Measurements from ENCODE around the gene SLC30A3. TPM values are rescaled to one million over a fixed set of nuclear protein-coding genes. Genes with fewer than 3 reads are reported as not detected.
"Not testable (repeated sequence)": the region's sequence is repeated elsewhere in the genome, so short reads cannot be mapped to it uniquely, and the experiment has no call there.

SLC30A3 gene
- total RNA-seq, 1 experiment from 2014 or later, result 45.6 TPM

GRCh38 chr2:27304488-27305240, 41.8 kb upstream of the SLC30A3 start:
- H3K9me3 ChIP-seq (ENCODE audit: low read depth, low read length, poor library complexity, severe bottlenecking), result no peaks in the 10 kb centered on the region
- no peaks in the 10 kb centered on the region for H3K36me3 ChIP-seq (ENCODE audit: insufficient read depth, low read length, poor library complexity, severe bottlenecking)
- no peak for TF ChIP-seq EZH2 (IDR thresholded peaks at IDR 0.05; ENCODE audit: borderline replicate concordance, low read depth, low read length, poor library complexity, severe bottlenecking)
- no peak for TF ChIP-seq CTCF (conservative IDR thresholded peaks at IDR 0.05; ENCODE audit: low read depth, low read length)
- H3K4me3 ChIP-seq (ENCODE audit: low read depth, low read length, poor library complexity, severe bottlenecking), result no peak overlapping the region
- no peak for DNase-seq (ENCODE audit: low spot score)
- BruUV-seq (replicated peaks), result no TSS peak
- H3K4me1 ChIP-seq (ENCODE audit: insufficient read depth, low read length, poor library complexity, severe bottlenecking), result peaks cover 15% of the 10 kb centered on the region
- intact Hi-C loops (cut with micrococcal nuclease; ENCODE audit: unreplicated experiment), result loop anchor here (5.0 kb wide), 2 partner anchors 42 to 207 kb away; partner anchors contain the start of gene SLC30A3
- ChIA-PET POLR2A (ENCODE audit: low non-redundant PET) (no interaction called here), CTCF (no interaction called here)
- H3K27me3 ChIP-seq (replicated peaks; ENCODE audit: insufficient read depth, low read depth, low read length, poor library complexity), result peaks cover 23% of the 10 kb centered on the region
- no peak overlapping the region for H3K27ac ChIP-seq (ENCODE audit: low read depth, low read length, poor library complexity, severe bottlenecking)

- intact Hi-C loops (cut with micrococcal nuclease; ENCODE audit: unreplicated experiment), result loop anchor here (5.0 kb wide), 2 partner anchors 41 to 206 kb away; partner anchors contain the start of gene SLC30A3
- no peak for TF ChIP-seq EZH2 (IDR thresholded peaks at IDR 0.05; ENCODE audit: borderline replicate concordance, low read depth, low read length, poor library complexity, severe bottlenecking)
- TF ChIP-seq CTCF (conservative IDR thresholded peaks at IDR 0.05; ENCODE audit: low read depth, low read length), result peak; percentile 88
- Histone ChIP-seq H3K27me3 (replicated peaks; ENCODE audit: insufficient read depth, low read depth, low read length, poor library complexity) (peaks cover 22% of the 10 kb centered on the region), H3K4me3 (ENCODE audit: low read depth, low read length, poor library complexity, severe bottlenecking) (peak overlapping the region; percentile 37), H3K9me3 (ENCODE audit: low read depth, low read length, poor library complexity, severe bottlenecking) (no peaks in the 10 kb centered on the region), H3K4me1 (ENCODE audit: insufficient read depth, low read length, poor library complexity, severe bottlenecking) (peaks cover 15% of the 10 kb centered on the region), H3K27ac (ENCODE audit: low read depth, low read length, poor library complexity, severe bottlenecking) (peak overlapping the region; percentile 17), H3K36me3 (ENCODE audit: insufficient read depth, low read length, poor library complexity, severe bottlenecking) (no peaks in the 10 kb centered on the region)
- DNase-seq (ENCODE audit: low spot score), result peak; percentile 85
- ChIA-PET CTCF (interaction anchor here (0.6 to 1.7 kb wide), 15 partner anchors 10 to 457 kb away, joined by 3 to 16 read pairs (median 5); partner anchors contain the start of genes KHK and SLC30A3), POLR2A (ENCODE audit: low non-redundant PET) (interaction anchor here (0.6 kb wide), 2 partner anchors 77 to 216 kb away, joined by 5 read pairs; partner anchors contain the start of gene ZNF513)
- no TSS peak for BruUV-seq (replicated peaks)
Observed at GRCh38 chr2:27303093-27304025, 40.5 kb upstream of the SLC30A3 start.

GRCh38 chr2:27300606-27301005, 37.8 kb upstream of the SLC30A3 start:
- H3K4me3 ChIP-seq (ENCODE audit: low read depth, low read length, poor library complexity, severe bottlenecking); POLR2A ChIA-PET (ENCODE audit: low non-redundant PET); H3K36me3 ChIP-seq (ENCODE audit: insufficient read depth, low read length, poor library complexity, severe bottlenecking); DNase-seq (ENCODE audit: low spot score); H3K9me3 ChIP-seq (ENCODE audit: low read depth, low read length, poor library complexity, severe bottlenecking); H3K4me1 ChIP-seq (ENCODE audit: insufficient read depth, low read length, poor library complexity, severe bottlenecking); BruUV-seq (replicated peaks); H3K27me3 ChIP-seq (replicated peaks; ENCODE audit: insufficient read depth, low read depth, low read length, poor library complexity); H3K27ac ChIP-seq (ENCODE audit: low read depth, low read length, poor library complexity, severe bottlenecking): not testable (repeated sequence)
- CTCF ChIA-PET, result interaction anchor here (1.0 kb wide), 1 partner anchor 454 kb away, joined by 3 read pairs; no protein-coding TSS in a partner anchor
- intact Hi-C loops (cut with micrococcal nuclease; ENCODE audit: unreplicated experiment), result loop anchor here (5.0 kb wide), 2 partner anchors 38 to 203 kb away; partner anchors contain the start of gene SLC30A3

Data from A673 (cell line).